ENCODE results near the gene ERBB4.

The ERBB4 gene

GRCh38 chr2:212265777-212266176 lies 272.8 kb downstream of the ERBB4 start:
- no peak for ATAC-seq
- TF ChIP-seq SNAI2 (CRISPR knock-in tag; IDR thresholded peaks at IDR 0.05) (no peak), ESRRG (CRISPR knock-in tag; IDR thresholded peaks at IDR 0.05) (no peak), GLIS3 (CRISPR knock-in tag; IDR thresholded peaks at IDR 0.05) (no peak), PPARA (CRISPR knock-in tag; IDR thresholded peaks at IDR 0.05; ENCODE audit: borderline replicate concordance) (no peak), OSR1 (CRISPR knock-in tag; IDR thresholded peaks at IDR 0.05) (no peak), ZNF565 (CRISPR knock-in tag; conservative IDR thresholded peaks at IDR 0.05; ENCODE audit: low read depth) (no peak), ISL1 (CRISPR knock-in tag; IDR thresholded peaks at IDR 0.05) (no peak), CSDC2 (CRISPR knock-in tag; IDR thresholded peaks at IDR 0.05) (no peak), ZFP3 (CRISPR knock-in tag; IDR thresholded peaks at IDR 0.05) (no peak), BACH2 (CRISPR knock-in tag; IDR thresholded peaks at IDR 0.05; ENCODE audit: borderline replicate concordance) (no peak), TCF4 (CRISPR knock-in tag; IDR thresholded peaks at IDR 0.05; ENCODE audit: borderline replicate concordance) (no peak), RARB (CRISPR knock-in tag; IDR thresholded peaks at IDR 0.05) (no peak), ZNF8 (CRISPR knock-in tag; IDR thresholded peaks at IDR 0.05) (no peak), ZC3H10 (CRISPR knock-in tag; IDR thresholded peaks at IDR 0.05) (no peak), ARNTL (CRISPR knock-in tag; IDR thresholded peaks at IDR 0.05; ENCODE audit: borderline replicate concordance, low read depth) (no peak), TOX (CRISPR knock-in tag; IDR thresholded peaks at IDR 0.05; ENCODE audit: borderline replicate concordance) (no peak)
- TF ChIP-seq, protein P1, sequence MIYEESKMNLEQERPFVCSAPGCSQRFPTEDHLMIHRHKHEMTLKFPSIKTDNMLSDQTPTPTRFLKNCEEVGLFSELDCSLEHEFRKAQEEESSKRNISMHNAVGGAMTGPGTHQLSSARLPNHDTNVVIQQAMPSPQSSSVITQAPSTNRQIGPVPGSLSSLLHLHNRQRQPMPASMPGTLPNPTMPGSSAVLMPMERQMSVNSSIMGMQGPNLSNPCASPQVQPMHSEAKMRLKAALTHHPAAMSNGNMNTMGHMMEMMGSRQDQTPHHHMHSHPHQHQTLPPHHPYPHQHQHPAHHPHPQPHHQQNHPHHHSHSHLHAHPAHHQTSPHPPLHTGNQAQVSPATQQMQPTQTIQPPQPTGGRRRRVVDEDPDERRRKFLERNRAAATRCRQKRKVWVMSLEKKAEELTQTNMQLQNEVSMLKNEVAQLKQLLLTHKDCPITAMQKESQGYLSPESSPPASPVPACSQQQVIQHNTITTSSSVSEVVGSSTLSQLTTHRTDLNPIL (CRISPR knock-in tag; IDR thresholded peaks at IDR 0.05; ENCODE audit: low read depth): no peak
- TF ChIP-seq, protein P2, sequence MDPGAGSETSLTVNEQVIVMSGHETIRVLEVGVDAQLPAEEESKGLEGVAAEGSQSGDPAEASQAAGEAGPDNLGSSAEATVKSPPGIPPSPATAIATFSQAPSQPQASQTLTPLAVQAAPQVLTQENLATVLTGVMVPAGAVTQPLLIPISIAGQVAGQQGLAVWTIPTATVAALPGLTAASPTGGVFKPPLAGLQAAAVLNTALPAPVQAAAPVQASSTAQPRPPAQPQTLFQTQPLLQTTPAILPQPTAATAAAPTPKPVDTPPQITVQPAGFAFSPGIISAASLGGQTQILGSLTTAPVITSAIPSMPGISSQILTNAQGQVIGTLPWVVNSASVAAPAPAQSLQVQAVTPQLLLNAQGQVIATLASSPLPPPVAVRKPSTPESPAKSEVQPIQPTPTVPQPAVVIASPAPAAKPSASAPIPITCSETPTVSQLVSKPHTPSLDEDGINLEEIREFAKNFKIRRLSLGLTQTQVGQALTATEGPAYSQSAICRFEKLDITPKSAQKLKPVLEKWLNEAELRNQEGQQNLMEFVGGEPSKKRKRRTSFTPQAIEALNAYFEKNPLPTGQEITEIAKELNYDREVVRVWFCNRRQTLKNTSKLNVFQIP (CRISPR knock-in tag; IDR thresholded peaks at IDR 0.05; ENCODE audit: borderline replicate concordance, low read depth): no peak
- TF ChIP-seq, protein P3, sequence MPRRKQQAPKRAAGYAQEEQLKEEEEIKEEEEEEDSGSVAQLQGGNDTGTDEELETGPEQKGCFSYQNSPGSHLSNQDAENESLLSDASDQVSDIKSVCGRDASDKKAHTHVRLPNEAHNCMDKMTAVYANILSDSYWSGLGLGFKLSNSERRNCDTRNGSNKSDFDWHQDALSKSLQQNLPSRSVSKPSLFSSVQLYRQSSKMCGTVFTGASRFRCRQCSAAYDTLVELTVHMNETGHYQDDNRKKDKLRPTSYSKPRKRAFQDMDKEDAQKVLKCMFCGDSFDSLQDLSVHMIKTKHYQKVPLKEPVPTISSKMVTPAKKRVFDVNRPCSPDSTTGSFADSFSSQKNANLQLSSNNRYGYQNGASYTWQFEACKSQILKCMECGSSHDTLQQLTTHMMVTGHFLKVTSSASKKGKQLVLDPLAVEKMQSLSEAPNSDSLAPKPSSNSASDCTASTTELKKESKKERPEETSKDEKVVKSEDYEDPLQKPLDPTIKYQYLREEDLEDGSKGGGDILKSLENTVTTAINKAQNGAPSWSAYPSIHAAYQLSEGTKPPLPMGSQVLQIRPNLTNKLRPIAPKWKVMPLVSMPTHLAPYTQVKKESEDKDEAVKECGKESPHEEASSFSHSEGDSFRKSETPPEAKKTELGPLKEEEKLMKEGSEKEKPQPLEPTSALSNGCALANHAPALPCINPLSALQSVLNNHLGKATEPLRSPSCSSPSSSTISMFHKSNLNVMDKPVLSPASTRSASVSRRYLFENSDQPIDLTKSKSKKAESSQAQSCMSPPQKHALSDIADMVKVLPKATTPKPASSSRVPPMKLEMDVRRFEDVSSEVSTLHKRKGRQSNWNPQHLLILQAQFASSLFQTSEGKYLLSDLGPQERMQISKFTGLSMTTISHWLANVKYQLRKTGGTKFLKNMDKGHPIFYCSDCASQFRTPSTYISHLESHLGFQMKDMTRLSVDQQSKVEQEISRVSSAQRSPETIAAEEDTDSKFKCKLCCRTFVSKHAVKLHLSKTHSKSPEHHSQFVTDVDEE (CRISPR knock-in tag; IDR thresholded peaks at IDR 0.05): no peak

DNA sequence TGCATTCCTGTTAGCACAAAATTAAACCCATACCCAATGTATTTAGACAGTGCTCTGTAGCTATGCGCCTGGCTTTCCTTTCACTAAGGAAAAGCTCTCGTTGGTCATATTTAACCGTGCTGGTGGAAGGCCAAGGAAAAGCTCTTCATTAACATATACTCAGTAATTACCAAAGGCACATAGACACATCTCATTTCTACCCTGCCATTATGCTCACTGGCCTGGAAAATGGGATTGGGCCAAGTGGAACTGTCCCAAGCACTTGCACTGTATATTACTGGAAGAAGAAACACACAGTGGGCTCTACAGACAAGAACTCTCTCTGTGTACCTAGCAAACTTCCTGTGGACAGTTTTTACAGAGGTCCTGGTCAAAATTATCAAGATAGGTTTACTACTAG lies 274.4 kb downstream of the ERBB4 start:
- TF ChIP-seq ARNTL (CRISPR knock-in tag; IDR thresholded peaks at IDR 0.05; ENCODE audit: borderline replicate concordance, low read depth): no peak
- no peak for TF ChIP-seq OSR1 (CRISPR knock-in tag; IDR thresholded peaks at IDR 0.05)
- no peak for TF ChIP-seq ZFP3 (CRISPR knock-in tag; IDR thresholded peaks at IDR 0.05)
- TF ChIP-seq PATZ1 (CRISPR knock-in tag; IDR thresholded peaks at IDR 0.05; ENCODE audit: borderline replicate concordance): no peak
- no peak for TF ChIP-seq BACH2 (CRISPR knock-in tag; IDR thresholded peaks at IDR 0.05; ENCODE audit: borderline replicate concordance)
- no peak for TF ChIP-seq RARB (CRISPR knock-in tag; IDR thresholded peaks at IDR 0.05)
- no peak for TF ChIP-seq ZNF8 (CRISPR knock-in tag; IDR thresholded peaks at IDR 0.05)
- no peak for TF ChIP-seq SNAI2 (CRISPR knock-in tag; IDR thresholded peaks at IDR 0.05)
- TF ChIP-seq PPARA (CRISPR knock-in tag; IDR thresholded peaks at IDR 0.05; ENCODE audit: borderline replicate concordance): no peak
- no peak for TF ChIP-seq CSDC2 (CRISPR knock-in tag; IDR thresholded peaks at IDR 0.05)
- TF ChIP-seq ZFP30 (CRISPR knock-in tag; IDR thresholded peaks at IDR 0.05): no peak
- no peak for TF ChIP-seq ISL1 (CRISPR knock-in tag; IDR thresholded peaks at IDR 0.05)
- TF ChIP-seq ZNF565 (CRISPR knock-in tag; conservative IDR thresholded peaks at IDR 0.05; ENCODE audit: low read depth): no peak
- TF ChIP-seq, protein P1 (CRISPR knock-in tag; IDR thresholded peaks at IDR 0.05; ENCODE audit: low read depth): no peak
- TF ChIP-seq, protein P3 (CRISPR knock-in tag; IDR thresholded peaks at IDR 0.05): no peak
- TF ChIP-seq ZC3H10 (CRISPR knock-in tag; IDR thresholded peaks at IDR 0.05): no peak
- TF ChIP-seq TOX (CRISPR knock-in tag; IDR thresholded peaks at IDR 0.05; ENCODE audit: borderline replicate concordance): no peak
- TF ChIP-seq TCF4 (CRISPR knock-in tag; IDR thresholded peaks at IDR 0.05; ENCODE audit: borderline replicate concordance): no peak
- TF ChIP-seq GLIS3 (CRISPR knock-in tag; IDR thresholded peaks at IDR 0.05): no peak
- TF ChIP-seq CSRNP3 (CRISPR knock-in tag; IDR thresholded peaks at IDR 0.05): no peak
- no peak for ATAC-seq

All from SK-N-SH treated with all-trans-retinoic acid at 6 μM for 48 hours (cell line).